Thoracic aorta (tissue), 2 donors: ENCODE results near the gene OR1F1. TPM values are rescaled to one million over a fixed set of nuclear protein-coding genes. Genes with fewer than 3 reads are reported as not detected.

Source experiments
- ATAC-seq: fragments of 150-250 bp; one replicate; pipeline ENCODE4 v1.8.0; 2017; ENCODE audit warnings: low read depth; ENCODE audit not compliant: insufficient number of reproducible peaks, low FRiP score
- DNase-seq: peaks from one replicate; pipeline ENCODE4 v3.0.0-alpha.2; 2020; ENCODE audit warnings: low spot score
- H3K27ac ChIP-seq, 2 donors: fragments of 200-600 bp; sonication (generic); 1 replicate in 1 of 2; 2 replicates in 1 of 2; pipeline ENCODE4 v1.5.1; 2016; ENCODE audit warnings: mild to moderate bottlenecking in 2 of 2, moderate library complexity in 2 of 2
- H3K27me3 ChIP-seq: fragments of 200-600 bp; sonication (generic); replicated peaks from 2 replicates; pipeline ENCODE4 v1.6.0; 2016; ENCODE audit warnings: mild to moderate bottlenecking; ENCODE audit not compliant: insufficient read depth
- H3K36me3 ChIP-seq: fragments of 200-600 bp; sonication (generic); one replicate; pipeline ENCODE4 v1.5.1; 2016
- H3K4me1 ChIP-seq, 2 donors: fragments of 200-600 bp; sonication (generic); 1 replicate in 1 of 2; 2 replicates in 1 of 2; pipeline versions ENCODE4 v1.5.1 to v1.6.0; 2016; ENCODE audit warnings: low read depth in 2 of 2, mild to moderate bottlenecking in 1 of 2; ENCODE audit not compliant: control insufficient read depth in 1 of 2
- H3K4me3 ChIP-seq: fragments of 200-600 bp; sonication (generic); 2 replicates; pipeline ENCODE4 v1.5.1; 2016; ENCODE audit warnings: mild to moderate bottlenecking
- H3K9me3 ChIP-seq: fragments of 200-600 bp; sonication (generic); 2 replicates; pipeline ENCODE4 v1.5.1; 2016
- CTCF ChIP-seq: fragments of 200-600 bp; sonication (generic); IDR thresholded peaks from one replicate; pipeline ENCODE4 v1.5.1; 2019; ENCODE audit warnings: antibody characterized with exemption
- total RNA-seq, 2 donors: library from RNA; depleted of rRNA; stranded (reverse); fragments of >200 nt; gene quantifications; one replicate each; pipeline versions ENCODE4 v1.1.0 to v1.2.3, GENCODE V29; 2016

Gene OR1F1
- total RNA-seq, 2 donors from 2014 or later = not detected

- no peak overlapping the region for H3K27ac ChIP-seq
- no peaks in the 10 kb centered on the region for H3K36me3 ChIP-seq
- DNase-seq = no peak
- H3K4me1 ChIP-seq = peaks cover 14 to 28% of the 10 kb centered on the region in 2 donors
- no peak for ATAC-seq
- no peak overlapping the region for H3K4me3 ChIP-seq
- H3K27me3 ChIP-seq = peaks cover 41% of the 10 kb centered on the region
- TF ChIP-seq CTCF = no peak
- no peaks in the 10 kb centered on the region for H3K9me3 ChIP-seq
These were observed 886 bp upstream of the OR1F1 start for GRCh38 chr16:3186946-3187690.

GRCh38 chr16:3188675-3188924, 596 bp downstream of the OR1F1 start:
- DNase-seq (no peak), ATAC-seq (no peak)
- Histone ChIP-seq H3K27ac (no peak overlapping the region), H3K36me3 (no peaks in the 10 kb centered on the region), H3K9me3 (no peaks in the 10 kb centered on the region), H3K4me3 (peak overlapping the region; percentile 45), H3K27me3 (peaks cover 47% of the 10 kb centered on the region), H3K4me1 (peaks cover 7 to 16% of the 10 kb centered on the region in 2 donors)
- TF ChIP-seq CTCF = no peak

- no peak for TF ChIP-seq CTCF
- no peak overlapping the region for H3K27ac ChIP-seq
- peaks cover 47% of the 10 kb centered on the region for H3K27me3 ChIP-seq
- H3K4me1 ChIP-seq = peaks cover 7 to 15% of the 10 kb centered on the region in 2 donors
- no peaks in the 10 kb centered on the region for H3K36me3 ChIP-seq
- H3K4me3 ChIP-seq = peak overlapping the region; percentile 45
- H3K9me3 ChIP-seq = no peaks in the 10 kb centered on the region
- no peak for DNase-seq
- ATAC-seq = no peak
These were observed 1.2 kb downstream of the OR1F1 start for GRCh38 chr16:3188925-3189825.

DNA sequence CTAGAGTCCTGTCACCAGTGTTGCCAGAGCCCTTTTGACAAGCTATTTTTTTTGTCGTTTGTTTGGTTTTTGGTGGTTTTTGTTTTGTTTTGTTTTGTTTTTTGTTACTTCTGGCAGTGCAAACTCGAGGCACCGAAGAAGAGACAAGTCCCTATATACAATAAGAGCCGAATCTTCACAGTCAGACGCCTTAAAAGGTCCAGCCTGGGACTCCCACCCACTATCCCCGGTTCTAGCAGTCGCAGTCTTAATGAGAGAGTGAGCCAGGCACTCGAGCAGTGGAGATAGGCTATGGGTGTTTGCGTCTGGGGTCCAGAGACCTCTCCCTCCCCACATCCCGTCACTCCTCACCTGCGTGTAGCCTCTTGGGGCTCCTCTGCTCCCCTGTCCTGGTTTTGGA, 1.9 kb downstream of the OR1F1 start:
- no peaks in the 10 kb centered on the region for H3K36me3 ChIP-seq
- DNase-seq (no peak), ATAC-seq (no peak)
- peaks cover 7 to 15% of the 10 kb centered on the region in 2 donors for H3K4me1 ChIP-seq
- peaks cover 47% of the 10 kb centered on the region for H3K27me3 ChIP-seq
- no peak overlapping the region for H3K4me3 ChIP-seq
- no peaks in the 10 kb centered on the region for H3K9me3 ChIP-seq
- H3K27ac ChIP-seq = no peak overlapping the region
- no peak for TF ChIP-seq CTCF

DNA sequence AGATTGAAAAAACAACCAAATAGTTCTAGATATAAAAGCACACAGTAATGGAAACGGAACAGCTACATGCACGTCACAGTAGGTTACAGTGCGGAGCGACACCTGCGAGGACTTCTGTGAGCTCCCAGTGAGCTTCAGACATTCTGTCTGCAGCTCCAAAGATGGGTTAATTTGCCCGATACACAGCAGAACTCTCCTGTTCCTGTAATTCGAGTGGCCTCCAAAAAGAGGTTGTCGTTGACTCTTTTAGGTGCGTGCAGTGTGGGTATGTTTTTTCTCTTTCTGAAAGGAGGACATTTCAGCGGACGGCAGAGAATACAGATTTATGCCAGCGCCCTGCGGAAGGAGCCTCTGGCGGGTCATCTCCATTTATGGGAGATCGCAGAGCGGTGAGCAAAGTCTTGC, 2.9 kb downstream of the OR1F1 start:
- Histone ChIP-seq H3K9me3 (no peaks in the 10 kb centered on the region), H3K27ac (no peak overlapping the region), H3K27me3 (peaks cover 47% of the 10 kb centered on the region), H3K36me3 (no peaks in the 10 kb centered on the region), H3K4me1 (peaks cover 7 to 15% of the 10 kb centered on the region in 2 donors), H3K4me3 (no peak overlapping the region)
- ATAC-seq (no peak), DNase-seq (no peak)
- no peak for TF ChIP-seq CTCF
